Measurements from ENCODE around the gene ARPIN. TPM values are rescaled to one million over a fixed set of nuclear protein-coding genes. Genes with fewer than 3 reads are reported as not detected.

The ARPIN gene
- total RNA-seq, 1 experiment from 2014 or later, result 8.8 TPM

GRCh38 chr15:89898146-89898545 is 14.6 kb downstream of the ARPIN start:
- Histone ChIP-seq H3K27ac (ENCODE audit: low read depth, low read length) (no peak overlapping the region), H3K9ac (ENCODE audit: low read length) (no peak overlapping the region), H3K4me2 (ENCODE audit: low read length) (no peak overlapping the region), H4K20me1 (ENCODE audit: insufficient read depth) (no peaks in the 10 kb centered on the region), H3K4me1 (ENCODE audit: control insufficient read depth in 1 of 2, insufficient read depth in 2 of 2, low read length in 2 of 2) (peaks cover 0 to 11% of the 10 kb centered on the region in 2 experiments; a peak in 1 of 4 replicates), H3K9me2 (ENCODE audit: insufficient read depth) (no peaks in the 10 kb centered on the region), H3K36me3 (ENCODE audit: control insufficient read depth in 1 of 2, insufficient read depth in 2 of 2, low read length in 2 of 2) (no peaks in the 10 kb centered on the region), H3K4me3 (replicated peaks in 1 of 2; ENCODE audit: low read depth in 1 of 2, low read length in 2 of 2) (no peak overlapping the region), H3K79me2 (ENCODE audit: insufficient read depth, low read length) (peaks cover 6% of the 10 kb centered on the region), H3K9me3 (ENCODE audit: control insufficient read depth in 1 of 2, insufficient read depth in 1 of 2, low read depth in 1 of 2, low read length in 2 of 2) (no peaks in the 10 kb centered on the region), H3K27me3 (ENCODE audit: insufficient read depth, low read length) (no peaks in the 10 kb centered on the region), H2AFZ (ENCODE audit: low read depth, low read length, poor library complexity, severe bottlenecking) (no peak overlapping the region)
- no peak for TF ChIP-seq POLR2A (IDR thresholded peaks at IDR 0.05; ENCODE audit: borderline replicate concordance, extremely low read depth, insufficient read depth, insufficient read length)
- no peak for TF ChIP-seq ELF1 (IDR thresholded peaks at IDR 0.05; ENCODE audit: borderline replicate concordance, low read depth)
- TF ChIP-seq RAD21 (IDR thresholded peaks at IDR 0.05; ENCODE audit: low read depth), result no peak
- TF ChIP-seq CEBPB (IDR thresholded peaks at IDR 0.05; ENCODE audit: low read depth), result no peak
- no peak for TF ChIP-seq ZFX (IDR thresholded peaks at IDR 0.05)
- TF ChIP-seq CTCF (IDR thresholded peaks at IDR 0.05 in 2 of 3, conservative IDR thresholded peaks at IDR 0.05 in 1 of 3; ENCODE audit: borderline replicate concordance in 1 of 3, insufficient read depth in 1 of 3, low read depth in 2 of 3, low read length in 2 of 3), result no peak
- TF ChIP-seq YY1 (IDR thresholded peaks at IDR 0.05; ENCODE audit: extremely low read depth, insufficient replicate concordance, low read depth, low read length), result no peak
- TF ChIP-seq SP1 (IDR thresholded peaks at IDR 0.05; ENCODE audit: low read depth), result no peak
- no peak for TF ChIP-seq ZBTB33 (IDR thresholded peaks at IDR 0.05; ENCODE audit: extremely low read depth, insufficient replicate concordance, low read length)
- TF ChIP-seq MAX (IDR thresholded peaks at IDR 0.05), result no peak
- TF ChIP-seq SIN3A (IDR thresholded peaks at IDR 0.05; ENCODE audit: low read depth), result no peak
- TF ChIP-seq ATF3 (IDR thresholded peaks at IDR 0.05), result no peak
- TF ChIP-seq SRF (IDR thresholded peaks at IDR 0.05; ENCODE audit: low read depth), result no peak
- TF ChIP-seq POLR2AphosphoS5 (IDR thresholded peaks at IDR 0.05; ENCODE audit: low read depth, low read length), result no peak
- POLR2A ChIA-PET, result no interaction called here
- ATAC-seq (no peak), DNase-seq (ENCODE audit: low read depth, low spot score) (no peak)
- RAD21 ChIA-PET (ENCODE audit: low non-redundant PET in 1 of 2, low total read pairs in 2 of 2, uncharacterized antibody in 2 of 2, unreplicated experiment in 2 of 2), result interaction anchor here (0.7 to 1.0 kb wide), 3 partner anchors 14 to 190 kb away, joined by 3 read pairs; no protein-coding TSS in a partner anchor
- CTCF ChIA-PET, result interaction anchor here (0.8 to 2.5 kb wide), 12 partner anchors 10 to 323 kb away, joined by 3 to 35 read pairs (median 4); partner anchors contain the start of gene ARPIN
- BruUV-seq (replicated peaks), result no TSS peak
- intact Hi-C loops (cut with micrococcal nuclease), result loop anchor here (1.0 kb wide), 3 partner anchors 73 to 188 kb away; no protein-coding TSS in a partner anchor
